Measurements from ENCODE around the gene MORF4L2. TPM values are rescaled to one million over a fixed set of nuclear protein-coding genes. Genes with fewer than 3 reads are reported as not detected.

MORF4L2 gene
- polyA plus RNA-seq, 1 donor from 2014 or later, result 60.3 TPM

- H3K4me3 Mint-ChIP-seq, result peak overlapping the region; percentile 78 to 96 (median 92)
- H3K4me1 Mint-ChIP-seq, result peaks cover 8 to 9% (median 9%) of the 10 kb centered on the region in 3 donors
- H3K27ac Mint-ChIP-seq, result peak overlapping the region; percentile 54 to 92 (median 71)
- H3K9me3 Mint-ChIP-seq, result peaks cover 0 to 4% (median 0%) of the 10 kb centered on the region in 3 donors
- no peaks in the 10 kb centered on the region for H3K36me3 Mint-ChIP-seq
- peaks cover 1% of the 10 kb centered on the region for H3K27me3 Mint-ChIP-seq
Measured at GRCh38 chrX:103629318-103630170, 57.0 kb downstream of the MORF4L2 start.

- H3K27me3 Mint-ChIP-seq, result peaks cover 1% of the 10 kb centered on the region
- peak within 1 kb of the TSS; percentile 71 to 92 (median 90) for H3K27ac Mint-ChIP-seq
- peaks cover 0 to 4% (median 0%) of the 10 kb centered on the region in 3 donors for H3K9me3 Mint-ChIP-seq
- peak within 1 kb of the TSS; percentile 78 to 96 (median 92) for H3K4me3 Mint-ChIP-seq
- H3K4me1 Mint-ChIP-seq, result peaks cover 8 to 9% (median 9%) of the 10 kb centered on the region in 3 donors
- no peaks in the 10 kb centered on the region for H3K36me3 Mint-ChIP-seq
Measured at GRCh38 chrX:103628386-103629317, 57.8 kb downstream of the MORF4L2 start, which contains the start of gene TCEAL1. TSS of gene TCEAL1 (plus strand) at chrX:103628975. CDS start at chrX:103629917, 942 bp downstream.

- Mint-ChIP-seq H3K27ac (no peak overlapping the region), H3K36me3 (no peaks in the 10 kb centered on the region), H3K4me3 (peak overlapping the region in 1 of 4 donors; percentile 58), H3K9me3 (peaks cover 0 to 4% (median 0%) of the 10 kb centered on the region in 3 donors), H3K4me1 (peaks cover 8 to 9% (median 9%) of the 10 kb centered on the region in 3 donors), H3K27me3 (peaks cover 1% of the 10 kb centered on the region)
Measured at GRCh38 chrX:103626855-103627254, 59.6 kb downstream of the MORF4L2 start.

Other genes with a start within 250 kb of the MORF4L2 start
- not detected for gene RAB40A, start 167.2 kb downstream of the MORF4L2 start, polyA plus RNA-seq
- 26.0 TPM for gene TCEAL4, start 101.2 kb downstream of the MORF4L2 start, polyA plus RNA-seq
- gene TCEAL3, start 78.7 kb downstream of the MORF4L2 start, polyA plus RNA-seq, result 8.7 TPM
- 22.3 TPM for gene TCEAL1, start 57.7 kb downstream of the MORF4L2 start, polyA plus RNA-seq
- gene TMEM31, start 24.2 kb upstream of the MORF4L2 start, polyA plus RNA-seq, result not detected
- gene PLP1, start 90.1 kb upstream of the MORF4L2 start, polyA plus RNA-seq, result not detected
- 0.39 TPM for gene RAB9B, start 145.6 kb upstream of the MORF4L2 start, polyA plus RNA-seq